HUES48 (cell line): ENCODE data around the gene TMEM150B.

Experiments
- H3K27ac ChIP-seq: one replicate; pipeline ENCODE4 v1.7.0; 2013; ENCODE audit warnings: low read depth, low read length, inconsistent platforms
- H3K27me3 ChIP-seq: 2 replicates; pipeline ENCODE4 v1.6.1; 2013; ENCODE audit warnings: mild to moderate bottlenecking, low read length; ENCODE audit not compliant: control insufficient read depth, insufficient read depth
- H3K36me3 ChIP-seq: 2 replicates; pipeline ENCODE4 v1.6.1; 2013; ENCODE audit warnings: low read length; ENCODE audit not compliant: control insufficient read depth, insufficient read depth
- H3K4me1 ChIP-seq: 2 replicates; pipeline ENCODE4 v1.6.1; 2013; ENCODE audit warnings: mild to moderate bottlenecking, low read length; ENCODE audit not compliant: control insufficient read depth, insufficient read depth
- H3K4me3 ChIP-seq: 2 replicates; pipeline ENCODE4 v1.5.1; 2013; ENCODE audit warnings: mild to moderate bottlenecking, low read depth, low read length
- H3K9ac ChIP-seq: 2 replicates; pipeline ENCODE4 v1.6.1; 2013; ENCODE audit warnings: mild to moderate bottlenecking, low read depth, low read length, moderate library complexity
- H3K9me3 ChIP-seq: 2 replicates; pipeline ENCODE4 v1.6.1; 2013; ENCODE audit warnings: low read length; ENCODE audit not compliant: control insufficient read depth, insufficient read depth

The TMEM150B gene

DNA sequence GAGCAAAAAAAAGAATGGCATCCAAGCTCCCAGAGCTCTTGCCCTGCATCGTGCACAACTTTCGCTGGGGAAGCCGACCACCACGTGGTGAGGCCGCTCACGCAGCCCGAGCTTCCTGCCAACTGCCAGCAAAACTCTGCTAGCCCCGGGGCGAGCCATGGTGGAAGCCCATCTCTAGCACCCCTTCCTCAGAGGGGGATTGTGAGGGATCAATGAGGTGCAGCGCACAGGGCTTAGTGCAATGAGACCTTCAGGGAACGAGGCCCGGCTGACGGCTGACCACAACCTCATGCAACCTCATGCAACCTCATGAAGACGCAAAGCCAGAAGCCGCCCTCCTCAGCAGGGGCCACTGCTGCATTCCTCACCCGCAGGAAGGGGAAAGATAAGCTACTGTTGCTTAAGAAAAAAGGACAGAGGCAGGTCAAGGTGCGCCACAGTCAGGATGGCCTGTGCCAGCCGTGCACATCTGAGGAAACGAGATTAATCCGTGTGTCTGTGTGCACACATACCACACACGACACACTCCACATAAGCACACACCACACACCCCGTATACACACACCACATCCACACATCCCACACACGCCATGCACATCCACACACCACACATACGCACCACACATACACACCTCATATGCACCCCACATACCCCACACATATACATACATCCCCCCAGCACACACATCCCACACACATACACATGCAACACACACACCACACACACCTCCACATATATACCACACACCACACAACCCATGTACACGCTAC is 54.8 kb downstream of the TMEM150B start:
- Histone ChIP-seq H3K9me3 (peaks cover 3% of the 10 kb centered on the region), H3K27me3 (no peaks in the 10 kb centered on the region), H3K36me3 (peaks cover 7% of the 10 kb centered on the region), H3K4me1 (no peaks in the 10 kb centered on the region), H3K27ac (no peak overlapping the region), H3K4me3 (no peak overlapping the region), H3K9ac (no peak overlapping the region)

- Histone ChIP-seq H3K27ac (no peak overlapping the region), H3K9ac (no peak overlapping the region), H3K36me3 (peaks cover 7% of the 10 kb centered on the region), H3K4me1 (no peaks in the 10 kb centered on the region), H3K27me3 (no peaks in the 10 kb centered on the region), H3K9me3 (peaks cover 3% of the 10 kb centered on the region), H3K4me3 (no peak overlapping the region)
Measured at GRCh38 chr19:55269299-55269698, 55.8 kb downstream of the TMEM150B start.

GRCh38 chr19:55266840-55267239 is 58.3 kb downstream of the TMEM150B start:
- H3K9ac ChIP-seq: no peak overlapping the region
- H3K36me3 ChIP-seq: no peaks in the 10 kb centered on the region; the same call in 1 of the 2 replicates
- no peaks in the 10 kb centered on the region for H3K27me3 ChIP-seq
- peaks cover 3% of the 10 kb centered on the region for H3K9me3 ChIP-seq
- no peak overlapping the region for H3K4me3 ChIP-seq
- no peak overlapping the region for H3K27ac ChIP-seq
- H3K4me1 ChIP-seq: no peaks in the 10 kb centered on the region

- peaks cover 3% of the 10 kb centered on the region for H3K9me3 ChIP-seq
- no peaks in the 10 kb centered on the region for H3K4me1 ChIP-seq
- no peak overlapping the region for H3K27ac ChIP-seq
- H3K9ac ChIP-seq: no peak overlapping the region
- no peaks in the 10 kb centered on the region; the same call in 1 of the 2 replicates for H3K36me3 ChIP-seq
- H3K4me3 ChIP-seq: no peak overlapping the region
- H3K27me3 ChIP-seq: no peaks in the 10 kb centered on the region
Measured at GRCh38 chr19:55266404-55266803, 58.7 kb downstream of the TMEM150B start.

- H3K4me1 ChIP-seq: no peaks in the 10 kb centered on the region
- no peak overlapping the region for H3K27ac ChIP-seq
- no peak overlapping the region for H3K4me3 ChIP-seq
- peaks cover 3% of the 10 kb centered on the region for H3K9me3 ChIP-seq
- H3K36me3 ChIP-seq: no peaks in the 10 kb centered on the region; the same call in 1 of the 2 replicates
- no peaks in the 10 kb centered on the region for H3K27me3 ChIP-seq
- H3K9ac ChIP-seq: no peak overlapping the region
Measured at GRCh38 chr19:55265723-55266386, 59.3 kb downstream of the TMEM150B start.

DNA sequence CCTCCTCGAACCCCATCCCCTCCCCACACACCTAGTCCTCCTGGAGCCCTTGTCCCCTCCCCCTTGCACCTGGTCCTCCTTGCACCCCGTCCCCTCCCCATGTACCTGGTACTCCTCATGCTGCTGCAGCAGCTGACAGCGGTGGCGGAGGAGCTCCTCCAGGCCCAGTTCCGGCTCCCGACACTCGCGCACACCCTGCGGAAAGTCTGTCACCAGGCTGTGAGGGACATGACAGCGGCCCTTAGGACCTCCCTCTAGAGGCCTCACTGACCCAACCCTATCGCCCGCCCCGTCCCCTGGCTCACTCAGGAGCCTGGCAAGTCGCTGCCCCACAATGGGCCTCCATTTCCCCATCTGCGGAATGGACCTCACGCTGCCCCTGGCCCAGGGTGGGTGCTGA is 60.0 kb downstream of the TMEM150B start:
- H3K4me1 ChIP-seq: 0 out of 2 replicates have a peak, but pooled peaks cover 3% of the 10 kb centered on the region
- peaks cover 3% of the 10 kb centered on the region for H3K9me3 ChIP-seq
- no peak overlapping the region for H3K27ac ChIP-seq
- H3K27me3 ChIP-seq: no peaks in the 10 kb centered on the region
- no peak overlapping the region for H3K9ac ChIP-seq
- H3K36me3 ChIP-seq: no peaks in the 10 kb centered on the region; the same call in 1 of the 2 replicates
- H3K4me3 ChIP-seq: no peak overlapping the region

GRCh38 chr19:55264531-55264930 is 60.6 kb downstream of the TMEM150B start:
- Histone ChIP-seq H3K27ac (no peak overlapping the region), H3K9ac (no peak overlapping the region), H3K36me3 (no peaks in the 10 kb centered on the region), H3K4me1 (0 out of 2 replicates have a peak, but pooled peaks cover 7% of the 10 kb centered on the region), H3K27me3 (no peaks in the 10 kb centered on the region), H3K9me3 (peaks cover 3% of the 10 kb centered on the region), H3K4me3 (no peak overlapping the region)
